Chondrocyte (in vitro differentiated cells): ENCODE measurements around the gene IMMP2L. TPM values are rescaled to one million over a fixed set of nuclear protein-coding genes. Genes with fewer than 3 reads are reported as not detected.

Experiments used
- DNase-seq: peaks from one replicate; pipeline ENCODE4 v3.0.0; 2021; ENCODE audit warnings: mixed read lengths, low spot score
- H3K27ac Mint-ChIP-seq: one replicate; pipeline ENCODE4 v1.8.0; 2021; ENCODE audit warnings: mild to moderate bottlenecking, moderate library complexity, mixed read lengths; ENCODE audit not compliant: unreplicated experiment
- H3K27me3 Mint-ChIP-seq: 2 replicates; pipeline ENCODE4 v1.8.0; 2021; ENCODE audit warnings: low read depth, mixed read lengths
- H3K36me3 Mint-ChIP-seq: 2 replicates; pipeline ENCODE4 v1.8.0; 2021; ENCODE audit warnings: low read depth, mixed read lengths
- H3K4me1 Mint-ChIP-seq: 2 replicates; pipeline ENCODE4 v1.8.0; 2021; ENCODE audit warnings: low read depth, mild to moderate bottlenecking, mixed read lengths
- H3K4me3 Mint-ChIP-seq: one replicate; pipeline ENCODE4 v1.8.0; 2021; ENCODE audit warnings: mild to moderate bottlenecking, moderate library complexity, mixed read lengths; ENCODE audit not compliant: unreplicated experiment
- H3K9me3 Mint-ChIP-seq: 2 replicates; pipeline ENCODE4 v1.8.0; 2021; ENCODE audit warnings: low read depth, mixed read lengths
- CTCF ChIP-seq: fragments of 200-600 bp; sonication (generic); IDR thresholded peaks from 2 replicates; pipeline ENCODE4 v1.5.0; 2021; ENCODE audit warnings: antibody characterized with exemption, mild to moderate bottlenecking, moderate library complexity
- total RNA-seq: library from RNA; stranded (reverse); gene quantifications from 3 replicates; pipeline ENCODE4 v1.2.1, GENCODE V29; 2021

Gene IMMP2L
- total RNA-seq, 1 donor from 2014 or later: 6.1 TPM

DNA sequence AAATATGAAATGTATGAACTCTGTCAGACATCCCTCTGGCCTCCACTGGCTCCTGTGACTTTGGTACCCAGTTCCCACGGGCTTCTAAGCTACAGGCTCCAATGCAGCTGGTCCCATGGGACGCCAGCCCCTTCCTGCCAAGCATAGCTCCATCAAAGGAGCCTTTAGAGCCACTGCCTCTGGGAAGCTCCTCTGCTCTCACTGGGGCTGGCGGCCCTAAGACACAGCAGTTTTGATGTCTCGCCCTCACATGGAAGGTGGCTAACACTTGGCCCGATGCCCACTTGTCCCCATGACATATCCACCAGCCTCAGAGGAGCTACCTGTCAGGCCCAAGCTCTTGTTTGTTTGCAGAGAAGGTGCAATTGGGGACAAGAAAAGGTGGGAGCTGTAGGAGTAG is 925.0 kb downstream of the IMMP2L start:
- Mint-ChIP-seq H3K27ac (no peak overlapping the region), H3K27me3 (peaks cover 4% of the 10 kb centered on the region), H3K4me1 (no peaks in the 10 kb centered on the region), H3K36me3 (no peaks in the 10 kb centered on the region), H3K9me3 (peaks cover 10% of the 10 kb centered on the region), H3K4me3 (no peak overlapping the region)
- peak; percentile 88 for DNase-seq
- no peak for TF ChIP-seq CTCF

DNA sequence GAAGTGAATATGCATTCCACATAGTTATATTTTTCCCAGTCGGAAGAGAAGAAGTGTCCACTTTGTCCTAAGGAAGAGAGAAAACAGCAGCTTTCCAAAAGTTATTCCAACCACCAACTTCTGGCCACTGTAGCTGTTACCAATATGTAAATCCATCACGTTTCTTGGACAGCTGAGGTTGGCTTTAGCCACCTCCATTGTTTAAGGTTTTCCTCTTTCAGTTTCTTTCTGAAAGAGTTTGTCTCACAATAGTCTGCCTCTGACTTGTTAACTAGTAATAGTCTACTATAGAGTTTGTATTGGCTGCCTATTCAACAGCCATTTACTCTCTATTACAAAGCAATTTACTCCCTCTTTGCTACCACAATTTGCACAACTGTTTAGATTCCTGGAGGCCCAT is 929.0 kb downstream of the IMMP2L start:
- DNase-seq: no peak
- H3K4me3 Mint-ChIP-seq: no peak overlapping the region
- H3K27me3 Mint-ChIP-seq: no peaks in the 10 kb centered on the region
- no peaks in the 10 kb centered on the region for H3K4me1 Mint-ChIP-seq
- H3K9me3 Mint-ChIP-seq: peaks cover 8% of the 10 kb centered on the region
- no peak for TF ChIP-seq CTCF
- H3K27ac Mint-ChIP-seq: no peak overlapping the region
- no peaks in the 10 kb centered on the region for H3K36me3 Mint-ChIP-seq

GRCh38 chr7:110626414-110626813 is 935.9 kb downstream of the IMMP2L start:
- no peaks in the 10 kb centered on the region for H3K9me3 Mint-ChIP-seq
- no peaks in the 10 kb centered on the region for H3K27me3 Mint-ChIP-seq
- no peak overlapping the region for H3K27ac Mint-ChIP-seq

GRCh38 chr7:110625294-110625693 is 937.0 kb downstream of the IMMP2L start:
- no peaks in the 10 kb centered on the region for H3K9me3 Mint-ChIP-seq
- no peak overlapping the region for H3K4me3 Mint-ChIP-seq
- peaks cover 2% of the 10 kb centered on the region for H3K27me3 Mint-ChIP-seq
- H3K4me1 Mint-ChIP-seq: no peaks in the 10 kb centered on the region
- DNase-seq: no peak
- H3K27ac Mint-ChIP-seq: no peak overlapping the region
- no peak for TF ChIP-seq CTCF
- H3K36me3 Mint-ChIP-seq: no peaks in the 10 kb centered on the region

More at GRCh38 chr7:110626414-110626813, 935.9 kb downstream of the IMMP2L start:
- no peaks in the 10 kb centered on the region for H3K4me1 Mint-ChIP-seq
- TF ChIP-seq CTCF: no peak
- H3K4me3 Mint-ChIP-seq: no peak overlapping the region
- H3K36me3 Mint-ChIP-seq: no peaks in the 10 kb centered on the region
- no peak for DNase-seq

DNA sequence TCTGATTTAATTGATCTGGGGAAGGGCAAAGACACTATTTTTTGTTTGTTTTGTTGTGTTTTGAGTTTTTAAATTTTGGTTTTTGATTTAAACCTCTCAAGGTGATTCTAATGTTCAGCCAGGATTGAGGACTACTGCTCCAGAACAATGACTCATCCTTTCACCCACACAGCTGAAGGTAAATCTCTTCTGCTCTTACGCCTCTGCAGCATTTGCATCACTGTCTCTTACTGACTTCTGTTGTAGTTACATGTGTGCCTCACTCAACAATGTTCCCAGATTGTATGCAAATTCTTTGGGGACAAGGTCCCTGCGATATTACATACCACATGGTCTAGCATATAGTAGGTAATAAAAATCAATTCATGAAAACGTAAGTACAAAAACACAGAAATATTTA is 938.9 kb downstream of the IMMP2L start:
- H3K27me3 Mint-ChIP-seq: peaks cover 2% of the 10 kb centered on the region
- no peaks in the 10 kb centered on the region for H3K9me3 Mint-ChIP-seq
- H3K36me3 Mint-ChIP-seq: no peaks in the 10 kb centered on the region
- H3K4me3 Mint-ChIP-seq: no peak overlapping the region
- H3K27ac Mint-ChIP-seq: no peak overlapping the region
- TF ChIP-seq CTCF: no peak
- H3K4me1 Mint-ChIP-seq: no peaks in the 10 kb centered on the region
- no peak for DNase-seq
